ENCODE measurements around the gene LGI4. TPM values are rescaled to one million over a fixed set of nuclear protein-coding genes. Genes with fewer than 3 reads are reported as not detected.
A peak's percentile ranks its signal among the peaks of the same experiment; 100 is the strongest.
"Not testable (repeated sequence)": the region's sequence is repeated elsewhere in the genome, so short reads cannot be mapped to it uniquely, and the experiment has no call there.

The LGI4 gene
- total RNA-seq, 1 donor from 2014 or later: 5.2 TPM

DNA sequence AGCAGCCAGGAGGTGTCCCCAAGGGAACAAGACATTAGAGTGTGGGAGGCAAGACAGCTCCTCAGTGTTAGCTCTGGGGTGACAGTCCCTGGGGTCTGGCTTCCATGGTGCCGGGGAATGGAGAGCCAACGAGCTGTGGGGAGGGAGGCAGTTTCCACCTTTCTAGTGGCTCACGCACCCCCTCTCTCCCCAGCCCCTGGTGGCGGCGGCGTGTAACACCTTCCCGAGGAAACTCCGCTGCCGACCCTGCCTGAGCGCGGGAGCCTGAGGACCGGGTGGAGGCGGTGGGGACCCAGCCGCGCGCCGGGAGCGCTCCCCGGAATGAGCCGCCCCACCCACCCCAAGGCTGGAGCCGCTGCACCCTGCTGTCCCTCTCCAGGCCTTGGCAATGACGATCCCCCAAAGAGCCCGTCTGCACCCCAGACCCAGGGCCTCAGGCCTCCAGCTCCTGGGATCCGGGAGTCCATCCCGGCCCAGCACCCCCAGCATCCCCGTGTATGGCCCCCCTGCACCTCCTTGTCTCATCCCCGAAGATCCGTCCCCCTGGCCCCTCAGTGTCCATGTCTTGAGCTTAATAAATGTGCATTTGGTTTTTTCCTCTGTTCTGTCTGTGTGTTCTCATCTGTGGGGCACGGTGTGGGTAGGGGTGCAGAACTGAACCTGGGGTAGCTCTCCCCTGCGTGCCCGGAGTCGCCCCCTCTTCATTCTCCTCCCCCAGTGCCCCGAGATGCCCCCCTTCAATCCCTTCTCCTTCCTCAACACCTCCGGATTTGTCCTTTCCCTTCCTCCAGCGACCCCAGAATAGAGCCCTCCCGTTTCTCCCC, 19.1 kb upstream of the LGI4 start:
- peak overlapping the region; percentile 32 to 57 (median 45) for H3K9ac ChIP-seq (ENCODE audit: low read depth in 1 of 3, low read length in 3 of 3)
- H3K27ac ChIP-seq (ENCODE audit: low read depth, low read length): peak overlapping the region; percentile 51
- peaks cover 0 to 3% (median 0%) of the 10 kb centered on the region in 3 donors for H3K36me3 ChIP-seq (ENCODE audit: control insufficient read depth in 3 of 3, insufficient read depth in 3 of 3, low read length in 3 of 3)
- peaks cover 15 to 19% (median 16%) of the 10 kb centered on the region in 3 donors for H3K4me1 ChIP-seq (ENCODE audit: control insufficient read depth in 3 of 3, insufficient read depth in 3 of 3, low read length in 3 of 3)
- H3K27me3 ChIP-seq (ENCODE audit: control insufficient read depth in 3 of 3, insufficient read depth in 3 of 3, low read length in 3 of 3): peaks cover 51 to 62% (median 52%) of the 10 kb centered on the region in 3 donors
- peak overlapping the region; percentile 61 to 73 (median 62) for H3K4me3 ChIP-seq (ENCODE audit: low read length in 3 of 3)
- no peaks in the 10 kb centered on the region for H3K9me3 ChIP-seq (ENCODE audit: control insufficient read depth in 3 of 3, low read length in 3 of 3)

DNA sequence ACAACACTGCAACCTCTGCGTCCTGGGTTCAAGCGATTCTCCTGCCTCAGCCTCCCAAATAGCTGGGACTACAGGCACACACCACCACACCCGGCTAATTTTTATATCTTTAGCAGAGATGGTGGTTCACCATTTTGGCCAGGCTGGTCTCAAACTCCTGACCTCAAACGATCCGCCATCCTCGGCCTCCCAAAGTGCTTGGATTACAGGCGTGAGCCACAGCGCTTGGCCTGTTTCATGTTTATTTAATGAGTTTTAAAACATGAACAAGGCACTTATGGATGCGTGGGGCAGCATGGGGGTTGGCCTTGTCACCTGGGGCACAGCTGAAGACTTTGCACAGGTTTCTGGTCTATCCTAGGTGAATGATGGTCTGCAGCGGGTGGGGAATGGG, 18.3 kb upstream of the LGI4 start:
- not testable (repeated sequence) for H3K4me3 ChIP-seq (ENCODE audit: low read length in 3 of 3)
- Histone ChIP-seq H3K4me1 (ENCODE audit: control insufficient read depth in 3 of 3, insufficient read depth in 3 of 3, low read length in 3 of 3) (peaks cover 15 to 19% (median 16%) of the 10 kb centered on the region in 3 donors), H3K27me3 (ENCODE audit: control insufficient read depth in 3 of 3, insufficient read depth in 3 of 3, low read length in 3 of 3) (peaks cover 51 to 61% (median 52%) of the 10 kb centered on the region in 3 donors)

GRCh38 chr19:35151273-35152065, 16.6 kb upstream of the LGI4 start:
- peaks cover 16 to 19% (median 17%) of the 10 kb centered on the region in 3 donors for H3K4me1 ChIP-seq (ENCODE audit: control insufficient read depth in 3 of 3, insufficient read depth in 3 of 3, low read length in 3 of 3)
- H3K9me3 ChIP-seq (ENCODE audit: control insufficient read depth in 3 of 3, low read length in 3 of 3): no peaks in the 10 kb centered on the region
- H3K27me3 ChIP-seq (ENCODE audit: control insufficient read depth in 3 of 3, insufficient read depth in 3 of 3, low read length in 3 of 3): peaks cover 37 to 46% (median 39%) of the 10 kb centered on the region in 3 donors
- H3K9ac ChIP-seq (ENCODE audit: low read depth in 1 of 3, low read length in 3 of 3): no peak overlapping the region
- H3K36me3 ChIP-seq (ENCODE audit: control insufficient read depth in 3 of 3, insufficient read depth in 3 of 3, low read length in 3 of 3): no peaks in the 10 kb centered on the region
- no peak overlapping the region for H3K27ac ChIP-seq (ENCODE audit: low read depth, low read length)
- no peak overlapping the region for H3K4me3 ChIP-seq (ENCODE audit: low read length in 3 of 3)

More for the DNA sequence above, 18.3 kb upstream of the LGI4 start:
- not testable (repeated sequence) for H3K9me3 ChIP-seq (ENCODE audit: control insufficient read depth in 3 of 3, low read length in 3 of 3); H3K36me3 ChIP-seq (ENCODE audit: control insufficient read depth in 3 of 3, insufficient read depth in 3 of 3, low read length in 3 of 3); H3K9ac ChIP-seq (ENCODE audit: low read depth in 1 of 3, low read length in 3 of 3); H3K27ac ChIP-seq (ENCODE audit: low read depth, low read length)

DNA sequence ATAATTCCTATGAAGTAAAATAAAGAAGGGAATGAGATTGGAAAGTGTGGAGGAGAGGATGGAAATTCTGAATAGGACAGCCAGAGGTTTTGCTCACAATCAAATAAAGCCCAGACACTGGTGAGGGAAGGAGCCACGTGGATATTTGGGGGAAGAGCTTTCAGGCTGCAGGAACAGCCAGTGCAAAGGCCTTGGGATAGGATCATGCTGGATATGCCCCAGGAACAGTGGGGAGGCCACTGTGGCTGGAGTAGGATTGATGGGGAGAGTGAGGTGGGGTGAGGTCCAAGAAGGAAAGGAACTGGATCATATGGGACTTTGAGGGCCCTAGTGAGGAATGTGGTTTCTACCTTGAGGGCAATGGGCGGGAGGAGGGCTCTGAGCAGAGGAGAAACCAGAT, 15.6 kb upstream of the LGI4 start:
- Histone ChIP-seq H3K9me3 (ENCODE audit: control insufficient read depth in 3 of 3, low read length in 3 of 3) (no peaks in the 10 kb centered on the region), H3K9ac (ENCODE audit: low read depth in 1 of 3, low read length in 3 of 3) (no peak overlapping the region), H3K4me1 (ENCODE audit: control insufficient read depth in 3 of 3, insufficient read depth in 3 of 3, low read length in 3 of 3) (peaks cover 10 to 19% (median 15%) of the 10 kb centered on the region in 3 donors), H3K4me3 (ENCODE audit: low read length in 3 of 3) (no peak overlapping the region), H3K36me3 (ENCODE audit: control insufficient read depth in 3 of 3, insufficient read depth in 3 of 3, low read length in 3 of 3) (no peaks in the 10 kb centered on the region), H3K27ac (ENCODE audit: low read depth, low read length) (no peak overlapping the region), H3K27me3 (ENCODE audit: control insufficient read depth in 3 of 3, insufficient read depth in 3 of 3, low read length in 3 of 3) (peaks cover 29 to 36% (median 31%) of the 10 kb centered on the region in 3 donors)

DNA sequence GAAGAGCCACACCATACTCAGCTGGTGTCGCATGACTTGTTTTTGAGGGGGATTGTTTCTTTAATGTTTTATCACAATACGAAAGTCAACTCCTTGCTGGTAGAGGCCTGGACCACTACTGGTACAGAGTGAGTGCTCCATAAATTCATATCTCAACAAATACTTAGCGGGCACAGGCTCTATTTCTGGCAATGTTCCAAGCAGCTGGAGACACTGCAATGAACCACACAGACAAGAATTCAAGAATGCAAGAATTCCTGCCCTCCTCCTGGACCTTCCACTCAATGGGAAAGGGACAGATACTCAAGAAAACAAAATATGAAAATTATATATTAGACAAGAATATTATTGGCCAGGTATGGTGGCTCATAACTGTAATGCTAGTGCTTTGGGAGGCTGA, 14.6 kb upstream of the LGI4 start:
- no peak overlapping the region for H3K4me3 ChIP-seq (ENCODE audit: low read length in 3 of 3)
- no peak overlapping the region for H3K9ac ChIP-seq (ENCODE audit: low read depth in 1 of 3, low read length in 3 of 3)
- H3K36me3 ChIP-seq (ENCODE audit: control insufficient read depth in 3 of 3, insufficient read depth in 3 of 3, low read length in 3 of 3): no peaks in the 10 kb centered on the region
- no peaks in the 10 kb centered on the region for H3K9me3 ChIP-seq (ENCODE audit: control insufficient read depth in 3 of 3, low read length in 3 of 3)
- H3K27ac ChIP-seq (ENCODE audit: low read depth, low read length): no peak overlapping the region
- peaks cover 19 to 26% (median 22%) of the 10 kb centered on the region in 3 donors for H3K27me3 ChIP-seq (ENCODE audit: control insufficient read depth in 3 of 3, insufficient read depth in 3 of 3, low read length in 3 of 3)
- H3K4me1 ChIP-seq (ENCODE audit: control insufficient read depth in 3 of 3, insufficient read depth in 3 of 3, low read length in 3 of 3): peaks cover 5 to 10% (median 10%) of the 10 kb centered on the region in 3 donors

DNA sequence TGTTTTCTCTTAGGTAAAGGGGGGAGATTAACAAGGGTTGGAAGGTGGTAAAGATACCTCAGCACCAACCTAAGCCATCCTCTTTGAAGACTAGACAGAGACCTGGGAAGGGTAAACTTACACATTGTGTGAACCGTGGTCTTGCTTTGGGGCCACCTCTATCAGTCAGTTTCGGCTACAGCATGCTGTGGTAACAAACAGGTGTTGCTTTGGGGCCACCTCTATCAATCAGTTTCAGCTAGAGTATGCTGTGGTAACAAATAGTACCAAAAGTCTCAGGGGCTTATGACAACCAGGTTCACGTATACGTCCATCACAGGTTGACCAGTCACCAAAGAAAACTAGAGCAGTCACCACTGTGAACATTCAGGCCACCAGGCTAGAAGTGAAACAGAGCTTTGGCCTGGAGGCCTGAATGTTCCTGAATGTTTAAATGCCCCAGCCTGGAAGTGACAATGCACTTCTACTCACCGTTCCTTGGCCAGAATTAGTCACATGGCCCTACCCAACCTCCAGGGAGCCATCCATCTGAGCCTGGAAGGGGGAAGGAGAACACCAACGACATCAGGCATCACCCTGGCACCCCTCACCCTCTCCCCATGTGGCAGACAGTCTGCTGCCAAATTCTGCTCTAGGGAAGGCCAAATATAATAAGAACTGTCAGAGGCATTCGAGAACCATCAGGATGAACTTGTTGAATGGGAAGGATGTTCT, 12.0 kb upstream of the LGI4 start:
- Histone ChIP-seq H3K9ac (ENCODE audit: low read depth in 1 of 3, low read length in 3 of 3) (no peak overlapping the region), H3K36me3 (ENCODE audit: control insufficient read depth in 3 of 3, insufficient read depth in 3 of 3, low read length in 3 of 3) (peaks cover 0 to 3% (median 0%) of the 10 kb centered on the region in 3 donors), H3K27ac (ENCODE audit: low read depth, low read length) (no peak overlapping the region), H3K4me1 (ENCODE audit: control insufficient read depth in 3 of 3, insufficient read depth in 3 of 3, low read length in 3 of 3) (peaks cover 7 to 8% (median 8%) of the 10 kb centered on the region in 3 donors), H3K4me3 (ENCODE audit: low read length in 3 of 3) (no peak overlapping the region), H3K9me3 (ENCODE audit: control insufficient read depth in 3 of 3, low read length in 3 of 3) (no peaks in the 10 kb centered on the region), H3K27me3 (ENCODE audit: control insufficient read depth in 3 of 3, insufficient read depth in 3 of 3, low read length in 3 of 3) (peaks cover 3 to 12% (median 10%) of the 10 kb centered on the region in 3 donors)

GRCh38 chr19:35144600-35145436, 10.0 kb upstream of the LGI4 start:
- no peak overlapping the region for H3K9ac ChIP-seq (ENCODE audit: low read depth in 1 of 3, low read length in 3 of 3)

DNA sequence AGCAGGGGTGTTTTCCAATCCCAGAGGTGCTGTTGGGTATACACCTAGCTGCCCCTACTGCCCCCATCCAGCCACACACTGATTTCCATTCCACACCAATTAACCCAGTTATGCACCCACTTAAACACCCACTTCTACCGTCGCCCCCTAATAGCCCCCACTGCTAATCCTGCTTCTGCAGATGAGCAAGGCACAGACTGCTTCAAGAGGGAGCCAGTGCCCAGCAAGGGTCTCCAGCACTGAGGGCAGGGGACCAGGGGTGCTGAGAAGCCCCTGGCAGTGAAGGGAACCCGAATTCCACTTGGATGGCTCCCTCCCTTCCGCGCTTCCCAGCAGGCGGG, 9.4 kb upstream of the LGI4 start:
- Histone ChIP-seq H3K36me3 (ENCODE audit: control insufficient read depth in 3 of 3, insufficient read depth in 3 of 3, low read length in 3 of 3) (peaks cover 0 to 3% (median 2%) of the 10 kb centered on the region in 3 donors), H3K9ac (ENCODE audit: low read depth in 1 of 3, low read length in 3 of 3) (no peak overlapping the region), H3K27me3 (ENCODE audit: control insufficient read depth in 3 of 3, insufficient read depth in 3 of 3, low read length in 3 of 3) (no peaks in the 10 kb centered on the region), H3K27ac (ENCODE audit: low read depth, low read length) (no peak overlapping the region), H3K4me1 (ENCODE audit: control insufficient read depth in 3 of 3, insufficient read depth in 3 of 3, low read length in 3 of 3) (peaks cover 26% of the 10 kb centered on the region in 3 donors), H3K9me3 (ENCODE audit: control insufficient read depth in 3 of 3, low read length in 3 of 3) (no peaks in the 10 kb centered on the region), H3K4me3 (ENCODE audit: low read length in 3 of 3) (no peak overlapping the region)

More at GRCh38 chr19:35144600-35145436, 10.0 kb upstream of the LGI4 start:
- H3K36me3 ChIP-seq (ENCODE audit: control insufficient read depth in 3 of 3, insufficient read depth in 3 of 3, low read length in 3 of 3): peaks cover 0 to 3% (median 1%) of the 10 kb centered on the region in 3 donors
- H3K27ac ChIP-seq (ENCODE audit: low read depth, low read length): no peak overlapping the region
- no peaks in the 10 kb centered on the region for H3K27me3 ChIP-seq (ENCODE audit: control insufficient read depth in 3 of 3, insufficient read depth in 3 of 3, low read length in 3 of 3)
- no peak overlapping the region for H3K4me3 ChIP-seq (ENCODE audit: low read length in 3 of 3)
- H3K9me3 ChIP-seq (ENCODE audit: control insufficient read depth in 3 of 3, low read length in 3 of 3): no peaks in the 10 kb centered on the region
- peaks cover 22 to 26% (median 24%) of the 10 kb centered on the region in 3 donors for H3K4me1 ChIP-seq (ENCODE audit: control insufficient read depth in 3 of 3, insufficient read depth in 3 of 3, low read length in 3 of 3)

DNA sequence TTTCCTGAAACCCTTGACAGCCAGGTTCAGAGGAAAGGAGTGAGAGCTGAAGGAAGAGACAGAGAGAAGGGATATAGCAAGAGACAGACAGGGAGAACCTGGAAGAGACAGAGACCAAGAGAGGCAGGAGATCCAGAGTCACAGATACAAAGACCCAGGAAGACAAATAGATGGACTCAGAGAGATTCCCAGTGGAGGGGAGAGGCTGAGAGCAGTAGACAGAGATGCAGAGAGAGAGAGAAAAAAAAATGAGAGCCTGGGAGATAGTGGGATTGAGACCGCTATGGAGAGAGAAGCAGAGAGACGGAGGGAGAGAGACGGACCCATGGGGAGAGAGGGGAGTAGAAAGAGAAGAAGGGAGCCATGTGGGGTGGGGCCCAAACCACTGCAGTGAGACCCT, 9.0 kb upstream of the LGI4 start:
- H3K4me3 ChIP-seq (ENCODE audit: low read length in 3 of 3): no peak overlapping the region
- H3K27ac ChIP-seq (ENCODE audit: low read depth, low read length): no peak overlapping the region
- H3K27me3 ChIP-seq (ENCODE audit: control insufficient read depth in 3 of 3, insufficient read depth in 3 of 3, low read length in 3 of 3): no peaks in the 10 kb centered on the region
- peaks cover 26% of the 10 kb centered on the region in 3 donors for H3K4me1 ChIP-seq (ENCODE audit: control insufficient read depth in 3 of 3, insufficient read depth in 3 of 3, low read length in 3 of 3)
- no peaks in the 10 kb centered on the region for H3K9me3 ChIP-seq (ENCODE audit: control insufficient read depth in 3 of 3, low read length in 3 of 3)
- H3K36me3 ChIP-seq (ENCODE audit: control insufficient read depth in 3 of 3, insufficient read depth in 3 of 3, low read length in 3 of 3): peaks cover 0 to 3% (median 2%) of the 10 kb centered on the region in 3 donors
- no peak overlapping the region for H3K9ac ChIP-seq (ENCODE audit: low read depth in 1 of 3, low read length in 3 of 3)

Measured in skeletal muscle tissue (tissue), 4 donors.